HUES48 (cell line): Measurements from ENCODE around the gene FN3K.

Experiments
- H3K27ac ChIP-seq: one replicate; pipeline ENCODE4 v1.7.0; 2013; ENCODE audit warnings: low read depth, low read length, inconsistent platforms
- H3K27me3 ChIP-seq: 2 replicates; pipeline ENCODE4 v1.6.1; 2013; ENCODE audit warnings: mild to moderate bottlenecking, low read length; ENCODE audit not compliant: control insufficient read depth, insufficient read depth
- H3K36me3 ChIP-seq: 2 replicates; pipeline ENCODE4 v1.6.1; 2013; ENCODE audit warnings: low read length; ENCODE audit not compliant: control insufficient read depth, insufficient read depth
- H3K4me1 ChIP-seq: 2 replicates; pipeline ENCODE4 v1.6.1; 2013; ENCODE audit warnings: mild to moderate bottlenecking, low read length; ENCODE audit not compliant: control insufficient read depth, insufficient read depth
- H3K4me3 ChIP-seq: 2 replicates; pipeline ENCODE4 v1.5.1; 2013; ENCODE audit warnings: mild to moderate bottlenecking, low read depth, low read length
- H3K9ac ChIP-seq: 2 replicates; pipeline ENCODE4 v1.6.1; 2013; ENCODE audit warnings: mild to moderate bottlenecking, low read depth, low read length, moderate library complexity
- H3K9me3 ChIP-seq: 2 replicates; pipeline ENCODE4 v1.6.1; 2013; ENCODE audit warnings: low read length; ENCODE audit not compliant: control insufficient read depth, insufficient read depth

Gene FN3K

GRCh38 chr17:82696259-82696658 is 39.2 kb upstream of the FN3K start:
- Histone ChIP-seq H3K27me3 (peaks cover 38% of the 10 kb centered on the region), H3K9me3 (no peaks in the 10 kb centered on the region; the same call in 1 of the 2 replicates), H3K9ac (no peak overlapping the region), H3K36me3 (no peaks in the 10 kb centered on the region), H3K27ac (no peak overlapping the region), H3K4me1 (no peaks in the 10 kb centered on the region), H3K4me3 (no peak overlapping the region)

GRCh38 chr17:82696916-82697807 is 38.3 kb upstream of the FN3K start:
- peak overlapping the region; percentile 69; the same call in 1 of the 2 replicates for H3K4me3 ChIP-seq
- H3K27me3 ChIP-seq: peaks cover 38% of the 10 kb centered on the region
- H3K9ac ChIP-seq: no peak overlapping the region
- H3K27ac ChIP-seq: no peak overlapping the region
- H3K36me3 ChIP-seq: no peaks in the 10 kb centered on the region
- no peaks in the 10 kb centered on the region for H3K4me1 ChIP-seq
- no peaks in the 10 kb centered on the region; the same call in 1 of the 2 replicates for H3K9me3 ChIP-seq

GRCh38 chr17:82697808-82698064 is 37.7 kb upstream of the FN3K start:
- Histone ChIP-seq H3K27ac (no peak overlapping the region), H3K9me3 (no peaks in the 10 kb centered on the region; the same call in 1 of the 2 replicates), H3K9ac (no peak overlapping the region)

GRCh38 chr17:82698065-82698973 is 37.1 kb upstream of the FN3K start, which contains the start of gene RAB40B:
Gene RAB40B, minus strand, starts transcription at chr17:82698698. Its CDS starts 102 bp downstream, at chr17:82698596.
- Histone ChIP-seq H3K36me3 (no peaks in the 10 kb centered on the region), H3K4me1 (no peaks in the 10 kb centered on the region), H3K9ac (no peak within 1 kb of the TSS), H3K9me3 (no peaks in the 10 kb centered on the region; the same call in 1 of the 2 replicates), H3K27ac (no peak within 1 kb of the TSS), H3K4me3 (peak within 1 kb of the TSS; percentile 79), H3K27me3 (peaks cover 38% of the 10 kb centered on the region)

More at GRCh38 chr17:82697808-82698064, 37.7 kb upstream of the FN3K start:
- peaks cover 38% of the 10 kb centered on the region for H3K27me3 ChIP-seq
- no peaks in the 10 kb centered on the region for H3K4me1 ChIP-seq
- H3K4me3 ChIP-seq: peak overlapping the region; percentile 69; the same call in 1 of the 2 replicates
- H3K36me3 ChIP-seq: no peaks in the 10 kb centered on the region

GRCh38 chr17:82698974-82699442 is 36.4 kb upstream of the FN3K start:
- H3K9me3 ChIP-seq: no peaks in the 10 kb centered on the region; the same call in 1 of the 2 replicates
- peak overlapping the region; percentile 79 for H3K4me3 ChIP-seq
- H3K27me3 ChIP-seq: peaks cover 38% of the 10 kb centered on the region
- no peak overlapping the region for H3K9ac ChIP-seq
- no peaks in the 10 kb centered on the region for H3K36me3 ChIP-seq
- H3K4me1 ChIP-seq: no peaks in the 10 kb centered on the region
- no peak overlapping the region for H3K27ac ChIP-seq

- H3K9me3 ChIP-seq: no peaks in the 10 kb centered on the region; the same call in 1 of the 2 replicates
- no peak overlapping the region for H3K4me3 ChIP-seq
- H3K36me3 ChIP-seq: no peaks in the 10 kb centered on the region
- no peaks in the 10 kb centered on the region for H3K4me1 ChIP-seq
- peaks cover 38% of the 10 kb centered on the region for H3K27me3 ChIP-seq
- H3K27ac ChIP-seq: no peak overlapping the region
- H3K9ac ChIP-seq: no peak overlapping the region
These were observed 35.9 kb upstream of the FN3K start for GRCh38 chr17:82699551-82699950.

- H3K9me3 ChIP-seq: no peaks in the 10 kb centered on the region
- H3K4me3 ChIP-seq: no peak overlapping the region
- no peaks in the 10 kb centered on the region for H3K36me3 ChIP-seq
- H3K27ac ChIP-seq: no peak overlapping the region
- H3K4me1 ChIP-seq: no peaks in the 10 kb centered on the region
- H3K27me3 ChIP-seq: peaks cover 23% of the 10 kb centered on the region
- H3K9ac ChIP-seq: no peak overlapping the region
These were observed 33.0 kb upstream of the FN3K start for GRCh38 chr17:82702231-82702927.

GRCh38 chr17:82703036-82703745 is 32.2 kb upstream of the FN3K start:
- Histone ChIP-seq H3K9ac (no peak overlapping the region), H3K36me3 (no peaks in the 10 kb centered on the region), H3K9me3 (no peaks in the 10 kb centered on the region), H3K4me3 (no peak overlapping the region), H3K27me3 (peaks cover 16% of the 10 kb centered on the region; the same call in 1 of the 2 replicates), H3K27ac (no peak overlapping the region), H3K4me1 (no peaks in the 10 kb centered on the region)

- H3K4me3 ChIP-seq: no peak overlapping the region
- no peaks in the 10 kb centered on the region for H3K36me3 ChIP-seq
- no peaks in the 10 kb centered on the region for H3K9me3 ChIP-seq
- H3K9ac ChIP-seq: no peak overlapping the region
- no peaks in the 10 kb centered on the region for H3K4me1 ChIP-seq
- H3K27ac ChIP-seq: no peak overlapping the region
- peaks cover 14% of the 10 kb centered on the region; the same call in 1 of the 2 replicates for H3K27me3 ChIP-seq
These were observed 31.2 kb upstream of the FN3K start for GRCh38 chr17:82703935-82704865.
